Sigmoid colon (tissue), 3 donors: Measurements from ENCODE around the gene PTPRD.

ENCODE experiments used
- POLR2A ChIP-seq, 2 donors: fragments of 450-650 bp; IDR thresholded peaks; one replicate each; pipeline ENCODE4 v1.6.1; 2016; ENCODE audit warnings: antibody characterized with exemption in 2 of 2, mild to moderate bottlenecking in 2 of 2, moderate library complexity in 2 of 2
- TF ChIP-seq, protein P1 (sequence below), 4 experiments: fragments of 450-650 bp in 3 of 4; fragments of 200-600 bp in 1 of 4; IDR thresholded peaks; one replicate each; pipeline ENCODE4 v1.5.1; 2016 to 2019; ENCODE audit warnings: antibody characterized with exemption in 4 of 4, mild to moderate bottlenecking in 3 of 4, moderate library complexity in 2 of 4

DNA sequence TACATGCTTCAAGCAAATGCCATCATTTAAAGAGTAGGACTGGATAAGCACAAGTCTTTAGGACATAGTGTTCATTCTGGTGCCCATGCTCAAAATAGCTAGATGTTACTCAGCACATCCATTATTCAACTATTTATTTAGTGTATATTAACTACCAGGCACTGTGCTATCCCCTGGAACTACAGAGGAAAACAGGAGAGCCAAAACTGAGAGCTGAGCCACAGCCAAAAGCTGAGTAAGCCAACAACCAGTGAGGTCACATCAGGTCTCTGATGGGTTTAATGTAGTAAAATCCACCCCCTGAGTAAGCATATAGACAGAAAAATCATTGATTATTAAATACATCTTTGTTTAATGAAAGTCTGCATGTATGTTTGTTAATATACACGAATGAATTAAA, 2343.9 kb downstream of the PTPRD start:
- TF ChIP-seq, protein P1, sequence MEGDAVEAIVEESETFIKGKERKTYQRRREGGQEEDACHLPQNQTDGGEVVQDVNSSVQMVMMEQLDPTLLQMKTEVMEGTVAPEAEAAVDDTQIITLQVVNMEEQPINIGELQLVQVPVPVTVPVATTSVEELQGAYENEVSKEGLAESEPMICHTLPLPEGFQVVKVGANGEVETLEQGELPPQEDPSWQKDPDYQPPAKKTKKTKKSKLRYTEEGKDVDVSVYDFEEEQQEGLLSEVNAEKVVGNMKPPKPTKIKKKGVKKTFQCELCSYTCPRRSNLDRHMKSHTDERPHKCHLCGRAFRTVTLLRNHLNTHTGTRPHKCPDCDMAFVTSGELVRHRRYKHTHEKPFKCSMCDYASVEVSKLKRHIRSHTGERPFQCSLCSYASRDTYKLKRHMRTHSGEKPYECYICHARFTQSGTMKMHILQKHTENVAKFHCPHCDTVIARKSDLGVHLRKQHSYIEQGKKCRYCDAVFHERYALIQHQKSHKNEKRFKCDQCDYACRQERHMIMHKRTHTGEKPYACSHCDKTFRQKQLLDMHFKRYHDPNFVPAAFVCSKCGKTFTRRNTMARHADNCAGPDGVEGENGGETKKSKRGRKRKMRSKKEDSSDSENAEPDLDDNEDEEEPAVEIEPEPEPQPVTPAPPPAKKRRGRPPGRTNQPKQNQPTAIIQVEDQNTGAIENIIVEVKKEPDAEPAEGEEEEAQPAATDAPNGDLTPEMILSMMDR (IDR thresholded peaks at IDR 0.05) = no peak
- no peak for TF ChIP-seq POLR2A (IDR thresholded peaks at IDR 0.05)
